HG03097 (cell line): Measurements from ENCODE around the gene COX19.
A peak's percentile ranks its signal among the peaks of the same experiment; 100 is the strongest.
"Not testable (repeated sequence)": the region's sequence is repeated elsewhere in the genome, so short reads cannot be mapped to it uniquely, and the experiment has no call there.

Experiments
- ATAC-seq: cut with Tn5 transposase; IDR thresholded peaks from one replicate; pipeline ENCODE4 v1.9.1; 2021; ENCODE audit not compliant: unreplicated experiment, low FRiP score

Gene COX19

GRCh38 chr7:931871-932650 lies 43.3 kb downstream of the COX19 start:
- no peak for ATAC-seq

DNA sequence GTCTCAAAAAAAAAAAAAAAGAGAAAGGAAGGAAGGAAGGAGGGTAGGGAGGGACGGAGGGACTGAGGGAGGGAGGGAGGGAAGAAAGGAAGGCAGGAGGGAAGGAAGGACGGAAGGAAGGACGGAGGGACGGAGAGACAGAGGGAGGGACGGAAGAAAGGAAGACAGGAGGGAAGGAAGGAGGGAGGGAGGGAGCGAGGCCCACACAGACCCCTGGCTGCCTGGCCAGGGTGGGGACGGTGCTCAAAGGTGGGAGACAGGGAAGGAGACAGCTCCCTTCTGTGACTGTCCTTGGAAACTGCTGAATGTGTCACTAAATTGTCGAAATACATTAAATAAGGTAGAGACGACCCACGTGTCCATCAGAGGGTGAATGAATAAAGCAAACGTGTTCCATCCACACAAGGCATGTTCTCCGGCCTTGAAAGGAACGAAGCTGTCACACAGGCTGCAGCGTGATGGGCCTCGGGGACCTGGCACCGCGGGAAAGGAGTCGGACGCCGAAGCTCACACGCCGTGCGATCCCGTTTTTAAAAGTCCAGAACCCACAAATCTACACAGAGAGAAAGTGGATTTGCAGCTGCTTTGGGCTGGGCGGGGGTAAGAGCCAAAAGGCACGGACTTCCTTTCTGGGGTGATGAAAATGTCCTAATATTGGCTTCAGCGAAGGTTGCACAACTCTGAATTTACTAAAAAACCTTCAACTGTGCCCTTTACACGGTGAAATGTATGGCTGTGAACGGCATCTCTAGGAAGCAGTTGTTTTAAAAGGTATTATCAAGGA lies 44.2 kb downstream of the COX19 start:
- no peak for ATAC-seq

DNA sequence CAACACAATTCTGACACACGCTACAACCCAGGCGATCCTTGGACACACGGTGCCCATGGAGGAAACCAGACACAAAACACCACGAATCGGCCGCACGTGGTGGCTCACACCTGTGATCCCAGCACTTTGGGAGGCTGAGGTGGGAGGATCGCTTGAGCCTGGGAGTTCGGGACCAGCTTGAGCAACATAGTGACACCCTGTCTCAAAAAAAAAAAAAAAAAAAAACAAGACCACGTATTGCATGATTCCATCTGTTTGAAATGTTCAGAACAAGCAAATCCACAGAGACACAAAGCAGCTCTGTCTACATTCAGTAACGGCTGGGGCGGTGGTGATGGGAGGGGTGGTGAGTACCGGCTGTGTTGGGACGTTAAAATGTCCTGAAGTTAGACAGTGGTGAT lies 46.0 kb downstream of the COX19 start:
- ATAC-seq: no peak

DNA sequence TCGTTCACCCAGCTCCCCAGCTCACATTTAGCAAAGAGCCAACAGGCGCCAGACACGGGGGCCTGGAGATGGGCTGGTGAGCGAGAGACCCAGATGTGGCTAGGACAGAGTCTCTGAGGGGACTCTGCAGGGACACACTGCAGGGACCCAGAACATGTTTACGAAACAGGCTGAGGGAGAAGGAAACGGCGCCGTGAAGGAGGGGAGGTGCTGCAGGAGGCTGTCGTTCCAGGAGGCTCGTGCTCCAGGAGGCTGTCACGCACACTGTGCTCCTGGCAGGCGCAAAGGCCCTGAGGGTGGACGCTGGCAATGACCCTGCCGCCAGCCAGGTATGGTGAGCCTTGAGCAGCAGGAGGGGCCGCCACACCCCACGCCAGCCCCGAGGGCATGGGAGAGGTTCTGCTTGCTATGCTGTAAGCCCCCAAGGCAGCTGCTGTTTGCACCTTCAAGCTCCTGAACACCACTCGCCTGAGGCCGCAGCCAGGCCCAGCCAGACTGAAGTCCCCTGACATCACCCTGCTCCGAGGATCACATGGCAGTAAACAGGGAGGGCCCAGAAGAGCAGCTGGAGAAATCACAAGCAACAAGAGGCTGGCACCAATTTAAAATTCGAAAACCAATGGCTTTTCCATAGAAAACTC lies 48.2 kb downstream of the COX19 start:
- ATAC-seq: no peak

DNA sequence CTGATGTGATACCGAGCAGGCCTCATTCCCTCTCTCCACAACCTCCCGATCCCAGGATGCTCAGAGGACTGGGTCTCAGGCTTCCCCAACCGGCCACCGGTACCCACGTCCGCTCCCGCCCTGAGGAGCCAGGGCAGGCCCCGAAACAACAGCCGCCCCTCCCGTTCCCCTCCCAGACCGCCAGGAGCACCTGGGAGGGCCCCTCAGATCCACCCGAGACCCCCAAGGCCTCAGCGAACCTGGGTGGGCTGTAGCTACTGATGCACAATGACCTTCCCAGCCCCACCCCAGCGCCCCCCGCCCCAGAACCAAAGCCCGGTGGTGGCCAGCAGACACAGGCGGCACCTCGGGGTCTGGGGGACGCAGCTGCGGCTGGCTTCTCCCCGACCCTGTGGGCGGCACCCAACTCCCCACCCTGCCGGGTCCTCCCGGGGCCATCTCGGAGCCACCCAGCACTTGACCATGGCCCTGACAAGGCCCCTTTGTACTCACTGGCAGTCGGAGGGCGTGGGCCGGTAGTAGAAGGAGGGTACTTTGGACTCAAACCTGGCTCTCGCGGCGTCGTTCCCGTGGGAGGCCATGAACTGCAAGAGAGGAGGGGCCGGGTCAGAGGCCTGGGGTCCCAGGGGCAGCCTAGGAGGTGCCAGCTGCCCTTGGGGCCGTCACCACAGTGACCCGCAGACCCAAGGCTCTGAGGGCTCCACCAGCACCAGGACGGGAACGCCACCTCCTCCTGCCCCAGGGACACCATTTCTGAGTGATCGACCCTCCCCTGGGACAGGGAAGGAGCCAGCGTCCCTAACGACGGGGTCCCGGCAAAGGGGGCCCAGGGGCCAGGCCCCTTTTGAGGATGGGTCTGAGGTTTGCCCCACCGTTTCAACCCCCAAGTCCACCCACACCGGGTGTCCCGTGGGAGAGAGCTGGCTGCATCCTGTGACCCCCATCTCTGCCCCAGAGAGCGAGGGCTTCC lies 49.0 kb downstream of the COX19 start:
- ATAC-seq: no peak

DNA sequence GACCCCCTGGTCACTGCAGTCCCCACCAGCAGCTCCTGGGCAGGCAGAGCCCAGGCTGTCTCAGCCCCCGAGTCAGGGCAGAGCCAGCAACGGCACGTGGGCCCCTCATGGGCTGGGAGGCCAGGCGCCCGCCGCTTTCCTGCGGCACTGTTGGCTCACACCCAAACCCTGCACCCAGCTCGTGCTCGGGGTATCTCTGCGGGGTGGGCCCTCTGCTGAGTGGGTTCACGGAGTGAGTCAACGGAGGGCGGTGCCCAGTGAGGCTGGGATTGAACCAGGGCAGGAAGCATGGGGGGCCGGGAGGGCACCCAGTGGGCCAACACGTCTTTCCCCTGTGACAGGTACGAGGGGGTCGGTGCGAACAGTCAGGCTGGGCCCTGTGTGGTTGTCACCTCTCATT lies 49.7 kb downstream of the COX19 start:
- ATAC-seq: no peak

GRCh38 chr7:924541-925231 lies 50.7 kb downstream of the COX19 start:
- ATAC-seq: peak; percentile 49

DNA sequence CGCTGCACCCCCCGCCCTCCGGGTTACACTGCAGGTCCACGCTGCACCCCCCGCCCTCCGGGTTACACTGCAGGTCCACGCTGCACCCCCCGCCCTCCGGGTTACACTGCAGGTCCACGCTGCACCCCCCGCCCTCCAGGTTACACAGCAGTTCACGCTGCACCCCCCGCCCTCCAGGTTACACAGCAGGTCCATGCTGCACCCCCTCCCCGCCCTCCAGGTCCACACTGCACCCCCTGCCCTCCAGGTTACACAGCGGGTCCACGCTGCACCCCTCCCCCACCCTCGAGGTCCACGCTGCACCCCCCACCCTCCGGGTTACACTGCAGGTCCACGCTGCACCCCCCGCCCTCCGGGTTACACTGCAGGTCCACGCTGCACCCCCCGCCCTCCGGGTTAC lies 51.3 kb downstream of the COX19 start:
- ATAC-seq: not testable (repeated sequence)

DNA sequence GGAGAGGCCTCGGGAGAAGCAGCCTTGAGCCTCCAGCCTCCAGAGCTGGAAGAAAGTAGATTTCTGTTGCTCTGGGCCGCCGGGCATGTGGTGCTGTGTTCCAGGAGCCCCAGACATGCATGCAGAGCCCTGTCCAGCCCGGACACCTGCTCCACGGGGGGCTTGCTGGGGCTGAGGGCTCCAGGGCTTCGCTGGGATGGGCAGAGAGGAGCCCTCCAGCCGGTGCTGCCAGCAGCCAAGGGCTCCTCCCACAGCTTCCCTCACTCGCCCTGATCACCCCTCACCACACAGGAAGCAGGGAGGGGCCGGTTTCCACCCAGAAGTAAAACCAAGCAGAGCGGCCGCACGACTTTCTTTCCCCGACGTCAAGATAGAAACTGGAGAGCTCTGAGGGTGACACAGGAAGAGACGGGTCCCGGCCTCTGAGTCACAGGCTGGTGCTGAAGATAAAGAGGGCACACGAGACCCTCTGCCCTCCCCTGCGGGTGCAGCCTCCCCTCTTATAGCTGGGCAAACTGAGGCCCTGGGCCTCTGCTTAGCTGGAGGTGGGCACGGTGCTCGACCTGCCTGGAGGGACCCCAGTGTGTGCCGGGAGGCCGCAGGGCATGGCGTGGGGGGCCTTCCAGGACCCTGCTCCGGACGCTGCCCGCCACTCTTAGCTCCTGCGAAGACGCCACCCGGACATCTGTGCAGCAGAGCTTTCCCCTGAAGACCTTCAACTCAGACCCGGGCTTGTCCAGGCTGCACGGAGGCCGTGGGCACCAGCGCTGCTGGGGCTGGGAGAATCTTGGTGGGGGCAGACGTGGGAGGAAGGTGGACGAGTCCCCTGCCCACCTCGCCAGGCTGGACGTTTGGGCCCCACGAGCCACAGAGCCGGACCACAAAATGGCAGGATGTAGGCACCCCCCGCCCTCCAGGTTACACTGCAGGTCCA lies 52.0 kb downstream of the COX19 start:
- ATAC-seq: peak; percentile 82

- ATAC-seq: peak; percentile 2
Measured at GRCh38 chr7:922334-923107, 52.8 kb downstream of the COX19 start.

- no peak for ATAC-seq
Measured at GRCh38 chr7:921581-922333, 53.6 kb downstream of the COX19 start.

DNA sequence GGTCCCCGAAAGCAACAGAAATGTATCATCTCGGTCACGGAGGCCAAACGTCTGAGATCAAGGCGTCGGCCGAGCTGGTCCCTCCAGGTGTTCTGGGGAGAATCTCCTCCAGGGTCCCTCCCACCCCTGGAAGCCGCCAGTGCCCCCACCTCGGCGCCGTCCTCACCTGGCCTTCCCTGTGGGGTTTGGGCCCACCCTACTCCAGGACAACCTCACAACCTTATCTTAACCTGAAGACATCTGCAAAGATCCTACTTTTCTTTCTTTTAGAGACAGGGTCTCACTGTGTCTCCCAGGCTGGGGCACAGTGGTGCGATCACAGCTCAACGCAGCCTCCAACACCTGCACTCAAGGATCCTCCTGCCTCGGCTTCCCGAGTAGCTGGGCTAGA lies 54.3 kb downstream of the COX19 start:
- ATAC-seq: no peak

GRCh38 chr7:920351-921070 lies 54.8 kb downstream of the COX19 start:
- ATAC-seq: no peak

DNA sequence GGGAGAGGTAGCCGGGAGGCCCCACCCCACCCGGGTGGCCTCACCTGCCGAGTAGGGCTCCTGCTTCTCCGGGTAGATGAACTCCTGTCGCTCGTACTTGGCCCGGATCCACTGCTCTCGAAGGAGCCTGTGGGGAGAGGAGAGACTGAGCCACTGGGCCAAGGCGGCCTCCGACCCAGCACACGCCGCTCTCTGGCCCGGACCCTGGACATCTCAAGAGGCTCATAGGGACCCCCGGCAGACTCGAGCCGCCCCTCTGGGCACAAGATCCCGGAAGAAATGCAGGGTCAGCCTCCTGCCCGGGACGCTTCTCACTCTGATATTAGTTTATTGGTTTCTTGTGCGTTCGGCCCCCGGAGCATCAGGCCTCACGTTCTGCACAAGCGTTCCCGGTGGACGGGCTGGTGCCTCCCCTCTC lies 55.4 kb downstream of the COX19 start:
- ATAC-seq: no peak

DNA sequence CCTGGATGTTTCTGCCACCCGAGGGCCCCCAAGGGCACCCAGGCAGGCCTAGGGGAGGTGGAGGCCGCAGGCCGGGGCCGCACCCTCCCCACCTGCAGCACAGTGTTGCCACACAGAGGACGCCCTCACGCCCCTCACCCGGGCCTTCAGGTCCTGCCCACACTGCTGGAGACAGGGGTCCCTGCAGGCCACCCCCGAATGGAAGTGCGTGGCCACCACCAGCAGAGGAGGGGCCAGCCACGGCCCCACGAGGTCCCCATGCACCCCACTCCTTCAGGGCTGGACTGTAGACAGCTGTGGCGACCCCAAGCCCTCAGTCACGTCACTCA lies 56.3 kb downstream of the COX19 start:
- no peak for ATAC-seq

DNA sequence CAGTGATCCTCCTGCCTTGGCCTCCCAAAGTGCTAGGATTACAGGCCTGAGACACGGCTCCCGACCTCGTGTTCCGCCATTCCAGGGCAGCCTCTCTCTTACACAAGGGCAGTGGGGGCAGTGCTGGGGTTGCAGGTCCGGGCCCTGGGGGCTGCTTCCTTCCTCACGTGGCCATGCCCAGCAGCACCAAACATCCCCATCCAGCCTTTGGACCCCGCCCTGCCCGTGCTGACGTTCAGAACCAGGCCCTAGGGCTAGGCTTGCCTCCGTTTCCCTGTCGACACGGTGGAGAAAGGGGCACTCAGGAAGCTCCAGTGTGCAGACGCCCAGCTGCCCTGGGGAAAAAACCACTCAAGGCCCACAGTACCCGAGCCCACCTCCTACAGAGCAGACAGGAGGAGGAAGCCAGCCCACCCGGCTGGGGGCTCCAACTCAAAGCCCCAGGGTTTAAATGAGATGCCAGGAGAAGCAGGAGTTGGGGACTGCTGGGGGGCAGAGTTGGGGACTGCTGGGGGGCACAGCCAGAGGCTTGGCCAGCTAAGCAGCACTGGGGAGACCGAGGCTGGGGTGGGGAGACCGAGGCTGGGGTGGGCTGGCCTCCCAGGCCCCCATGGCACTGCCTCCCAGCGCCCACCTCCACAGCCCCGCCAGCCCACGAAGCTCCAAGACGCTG lies 56.8 kb downstream of the COX19 start:
- no peak for ATAC-seq
